ENCODE results near the gene TLCD2.
"Not testable (repeated sequence)": the region's sequence is repeated elsewhere in the genome, so short reads cannot be mapped to it uniquely, and the experiment has no call there.

TLCD2 gene

GRCh38 chr17:1716076-1716911, 6.1 kb upstream of the TLCD2 start:
- DNase-seq, result peak; percentile 100

- DNase-seq, result no peak
Observed at GRCh38 chr17:1715803-1716075, 5.6 kb upstream of the TLCD2 start.

- DNase-seq, result peak; percentile 85
Observed at GRCh38 chr17:1714980-1715802, 5.0 kb upstream of the TLCD2 start.

- peak; percentile 87 for DNase-seq
Observed at GRCh38 chr17:1714427-1714979, 4.3 kb upstream of the TLCD2 start.

- peak; percentile 52 for DNase-seq
Observed at GRCh38 chr17:1713878-1714426, 3.8 kb upstream of the TLCD2 start.

- no peak for DNase-seq
Observed at GRCh38 chr17:1713160-1713877, 3.1 kb upstream of the TLCD2 start.

GRCh38 chr17:1712271-1712670, 2.1 kb upstream of the TLCD2 start:
- no peak for DNase-seq

- DNase-seq, result no peak
Observed at GRCh38 chr17:1711804-1712203, 1.6 kb upstream of the TLCD2 start.

GRCh38 chr17:1710807-1711553, 803 bp upstream of the TLCD2 start:
- no peak for DNase-seq

GRCh38 chr17:1709403-1709951, 700 bp downstream of the TLCD2 start:
- no peak for DNase-seq

GRCh38 chr17:1708791-1709346, 1.3 kb downstream of the TLCD2 start:
- not testable (repeated sequence) for DNase-seq

GRCh38 chr17:1707107-1707506, 3.1 kb downstream of the TLCD2 start:
- DNase-seq, result no peak

- no peak for DNase-seq
Observed at GRCh38 chr17:1705004-1705403, 5.2 kb downstream of the TLCD2 start.

GRCh38 chr17:1703063-1703462, 7.1 kb downstream of the TLCD2 start:
- DNase-seq, result no peak

- DNase-seq, result not testable (repeated sequence)
Observed at GRCh38 chr17:1699891-1700290, 10.3 kb downstream of the TLCD2 start.

- no peak for DNase-seq
Observed at GRCh38 chr17:1697681-1698080, 12.5 kb downstream of the TLCD2 start.

- DNase-seq, result no peak
Observed at GRCh38 chr17:1695365-1695764, 14.8 kb downstream of the TLCD2 start.

GRCh38 chr17:1693339-1693738, 16.8 kb downstream of the TLCD2 start:
- no peak for DNase-seq

GRCh38 chr17:1690544-1691221, 19.5 kb downstream of the TLCD2 start:
- no peak for DNase-seq

GRCh38 chr17:1688405-1688804, 21.8 kb downstream of the TLCD2 start:
- DNase-seq, result not testable (repeated sequence)

- DNase-seq, result no peak
Observed at GRCh38 chr17:1686086-1686485, 24.1 kb downstream of the TLCD2 start.

Data from hematopoietic multipotent progenitor cell treated with erythropoietin and hydrocortisone succinate and interleukin-3 and kit ligand, for 4 days (in vitro differentiated cells).